GM21447 (cell line): ENCODE results near the gene PNCK.
"Not testable (repeated sequence)": the region's sequence is repeated elsewhere in the genome, so short reads cannot be mapped to it uniquely, and the experiment has no call there.

Experiments used
- ATAC-seq: cut with Tn5 transposase; IDR thresholded peaks from one replicate; pipeline ENCODE4 v1.9.1; 2021; ENCODE audit not compliant: unreplicated experiment

PNCK gene

GRCh38 chrX:153699210-153699783 is 25.7 kb upstream of the PNCK start:
- not testable (repeated sequence) for ATAC-seq

- ATAC-seq = no peak
Observed at GRCh38 chrX:153697924-153698865, 24.6 kb upstream of the PNCK start.

GRCh38 chrX:153696986-153697722 is 23.5 kb upstream of the PNCK start:
- not testable (repeated sequence) for ATAC-seq

GRCh38 chrX:153696538-153696937 is 22.9 kb upstream of the PNCK start:
- not testable (repeated sequence) for ATAC-seq

- no peak for ATAC-seq
Observed at GRCh38 chrX:153696100-153696499, 22.5 kb upstream of the PNCK start.

GRCh38 chrX:153694687-153695270 is 21.2 kb upstream of the PNCK start:
- ATAC-seq = no peak

GRCh38 chrX:153694256-153694655 is 20.6 kb upstream of the PNCK start:
- ATAC-seq = not testable (repeated sequence)

GRCh38 chrX:153693216-153694086 is 19.8 kb upstream of the PNCK start:
- no peak for ATAC-seq

GRCh38 chrX:153692611-153693156 is 19.1 kb upstream of the PNCK start:
- no peak for ATAC-seq

GRCh38 chrX:153692003-153692402 is 18.4 kb upstream of the PNCK start:
- no peak for ATAC-seq

GRCh38 chrX:153691032-153691827 is 17.6 kb upstream of the PNCK start:
- not testable (repeated sequence) for ATAC-seq

- no peak for ATAC-seq
Observed at GRCh38 chrX:153690466-153690865, 16.9 kb upstream of the PNCK start.

- no peak for ATAC-seq
Observed at GRCh38 chrX:153689654-153690465, 16.2 kb upstream of the PNCK start.

GRCh38 chrX:153688911-153689590 is 15.4 kb upstream of the PNCK start:
- ATAC-seq = no peak

- no peak for ATAC-seq
Observed at GRCh38 chrX:153688506-153688905, 14.9 kb upstream of the PNCK start.

- no peak for ATAC-seq
Observed at GRCh38 chrX:153688071-153688470, 14.5 kb upstream of the PNCK start.

- ATAC-seq = no peak
Observed at GRCh38 chrX:153687121-153688039, 13.8 kb upstream of the PNCK start, which contains the start of gene SLC6A8. SLC6A8 (plus strand) TSS chrX:153687926; CDS start chrX:153688575, 649 bp downstream.
